Tibial nerve (tissue), 3 donors: ENCODE results near the gene CCT6B.

Experiments used
- CTCF ChIP-seq, 5 experiments: fragments of 200-600 bp in 3 of 5; fragments of 450-650 bp in 2 of 5; sonication (generic) in 3 of 5; IDR thresholded peaks; one replicate each; pipeline ENCODE4 v1.5.1; 2016 to 2019; ENCODE audit warnings: antibody characterized with exemption in 5 of 5, mild to moderate bottlenecking in 3 of 5, moderate library complexity in 2 of 5
- POLR2A ChIP-seq, 2 donors: fragments of 450-650 bp; IDR thresholded peaks; one replicate each; pipeline ENCODE4 v1.6.1; 2017; ENCODE audit warnings: antibody characterized with exemption in 2 of 2, mild to moderate bottlenecking in 2 of 2, moderate library complexity in 2 of 2

- peak in 2 of 5 experiments; percentile 6 to 9 for TF ChIP-seq CTCF (IDR thresholded peaks at IDR 0.05)
- TF ChIP-seq POLR2A (IDR thresholded peaks at IDR 0.05), result no peak
These were observed 68.6 kb downstream of the CCT6B start for GRCh38 chr17:34892461-34893249.
